HG03103 (cell line): ENCODE data around the gene PAGE1.
"Not testable (repeated sequence)": the region's sequence is repeated elsewhere in the genome, so short reads cannot be mapped to it uniquely, and the experiment has no call there.

Source experiments
- ATAC-seq: cut with Tn5 transposase; IDR thresholded peaks from one replicate; pipeline ENCODE4 v1.9.1; 2021; ENCODE audit warnings: low read depth; ENCODE audit not compliant: unreplicated experiment

Gene PAGE1

DNA sequence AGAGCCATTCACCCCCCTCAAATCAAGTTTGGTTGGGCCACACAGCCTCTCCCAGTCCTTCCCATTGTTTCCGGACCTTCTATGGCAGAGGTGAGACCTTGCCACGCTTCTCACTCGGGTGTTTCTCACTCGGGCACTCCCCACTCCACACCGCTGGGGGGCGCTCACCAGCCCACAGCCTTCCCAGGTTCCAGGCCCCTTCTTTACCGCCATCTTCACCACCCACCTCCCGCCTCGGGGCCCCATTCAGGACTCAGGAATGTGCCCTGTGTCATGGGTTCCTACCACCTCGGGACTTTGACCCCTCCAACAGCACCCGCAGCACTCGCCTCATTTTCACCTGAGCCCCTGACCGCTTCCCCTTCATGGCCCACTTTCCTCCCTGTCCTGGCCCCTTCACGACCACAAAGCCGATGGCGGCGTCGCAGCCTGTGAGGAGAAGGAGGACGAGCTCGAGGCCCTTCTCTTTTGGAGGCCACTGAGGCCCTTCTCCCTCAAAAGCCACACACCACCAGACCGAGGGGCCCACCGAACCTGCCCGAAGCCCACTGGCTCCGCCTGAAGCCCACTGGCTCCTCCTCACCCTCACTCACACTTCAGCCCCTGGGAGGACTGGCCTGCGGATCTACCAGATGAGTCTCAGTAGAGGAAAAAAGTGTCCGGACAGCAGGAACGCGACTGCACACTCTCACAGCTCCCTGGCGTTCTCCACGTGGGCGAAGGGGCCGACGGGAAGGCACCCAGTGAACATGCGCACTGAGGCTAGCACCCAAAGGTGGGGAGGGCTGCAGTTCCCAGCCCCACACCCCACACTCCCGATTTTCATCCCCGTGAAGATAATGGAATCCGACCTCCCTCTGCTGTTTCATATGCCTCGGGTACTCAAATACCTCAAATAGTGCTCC is at the start of gene PAGE1:
PAGE1 (minus strand) TSS at position 709 of the 905 bp plus-strand sequence. CDS start 1,214 bp downstream, outside the sequence.
- ATAC-seq = no peak

DNA sequence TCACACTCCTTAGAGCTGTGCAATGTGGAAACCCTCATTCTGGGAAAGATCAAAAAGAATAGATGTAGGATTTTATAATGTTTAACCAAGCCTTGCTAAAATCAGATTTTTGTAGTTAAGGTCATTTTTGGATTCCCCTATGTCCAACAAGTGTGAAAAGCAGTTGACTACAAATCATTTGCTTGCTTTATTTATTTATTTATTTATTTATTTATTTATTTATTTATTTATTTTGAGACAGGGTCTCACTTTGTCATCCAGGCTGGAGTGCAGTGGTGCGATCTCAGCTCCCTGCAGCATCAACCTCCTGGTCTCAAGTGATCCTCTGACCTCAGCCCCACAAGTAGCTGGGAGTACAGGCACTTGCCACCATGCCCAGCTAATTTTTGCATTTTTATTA is 45.7 kb upstream of the PAGE1 start:
- not testable (repeated sequence) for ATAC-seq

DNA sequence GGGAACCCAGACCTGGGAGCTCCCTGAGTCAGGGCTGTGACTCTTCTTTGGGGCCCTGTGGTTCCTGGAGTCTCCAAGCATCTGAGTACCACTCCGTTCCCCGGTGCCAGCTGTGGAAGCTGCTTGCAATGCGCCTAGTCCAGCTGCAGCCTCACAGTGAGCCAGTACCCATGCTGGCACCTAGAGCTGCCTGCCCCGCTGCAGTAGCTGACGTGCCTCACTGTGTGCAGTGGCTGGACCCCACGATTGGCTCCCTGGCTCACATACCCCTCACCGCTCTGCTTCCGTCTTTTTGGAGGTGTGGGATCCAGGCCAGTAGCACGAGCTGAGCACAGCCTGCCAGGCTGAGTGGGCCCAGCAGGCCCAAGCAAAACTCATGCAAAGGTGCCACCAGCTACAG is 32.1 kb upstream of the PAGE1 start:
- ATAC-seq = no peak

GRCh38 chrX:49726966-49727365 is 31.2 kb upstream of the PAGE1 start:
- no peak for ATAC-seq

- no peak for ATAC-seq
Observed at GRCh38 chrX:49725923-49726904, 30.4 kb upstream of the PAGE1 start.

GRCh38 chrX:49725401-49725800 is 29.6 kb upstream of the PAGE1 start:
- ATAC-seq = no peak

DNA sequence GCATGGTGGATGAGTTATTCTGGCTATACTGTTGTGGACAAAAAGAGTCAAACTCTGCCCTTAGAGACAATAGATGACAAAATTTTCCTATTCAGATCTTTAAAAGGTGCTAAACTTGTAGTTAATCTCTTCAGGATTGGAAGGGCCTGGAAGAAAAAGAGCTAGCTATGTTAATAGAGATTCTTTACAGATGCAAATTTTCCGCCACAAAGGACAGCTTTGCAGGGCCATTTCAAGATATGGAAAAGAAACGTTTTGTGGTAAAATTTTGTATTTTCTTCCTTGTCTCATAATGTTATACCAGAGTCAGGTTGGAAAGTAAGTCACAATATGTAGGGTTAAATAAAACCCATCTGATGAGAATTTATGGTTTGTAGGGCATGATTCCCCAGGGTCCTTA is 24.3 kb upstream of the PAGE1 start:
- not testable (repeated sequence) for ATAC-seq

DNA sequence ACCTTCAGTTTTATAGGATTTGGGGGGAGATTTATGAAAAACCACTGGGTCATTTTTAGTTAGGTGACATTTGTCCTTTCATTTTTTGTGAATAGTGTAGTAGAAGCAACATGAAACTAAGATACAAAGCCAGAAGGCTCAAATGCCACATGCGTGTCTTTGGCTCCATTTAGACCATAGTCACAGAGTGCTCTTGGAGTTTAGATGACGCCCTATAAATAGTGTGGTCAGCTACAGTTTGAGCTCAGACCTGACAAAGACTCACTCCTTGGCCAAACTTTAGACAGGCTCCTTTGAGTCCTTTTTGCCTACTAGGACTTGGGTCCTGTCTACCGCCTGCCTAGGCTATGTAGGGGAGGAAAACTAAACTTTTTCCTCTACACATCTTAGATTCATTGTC is 16.8 kb upstream of the PAGE1 start:
- ATAC-seq = no peak

DNA sequence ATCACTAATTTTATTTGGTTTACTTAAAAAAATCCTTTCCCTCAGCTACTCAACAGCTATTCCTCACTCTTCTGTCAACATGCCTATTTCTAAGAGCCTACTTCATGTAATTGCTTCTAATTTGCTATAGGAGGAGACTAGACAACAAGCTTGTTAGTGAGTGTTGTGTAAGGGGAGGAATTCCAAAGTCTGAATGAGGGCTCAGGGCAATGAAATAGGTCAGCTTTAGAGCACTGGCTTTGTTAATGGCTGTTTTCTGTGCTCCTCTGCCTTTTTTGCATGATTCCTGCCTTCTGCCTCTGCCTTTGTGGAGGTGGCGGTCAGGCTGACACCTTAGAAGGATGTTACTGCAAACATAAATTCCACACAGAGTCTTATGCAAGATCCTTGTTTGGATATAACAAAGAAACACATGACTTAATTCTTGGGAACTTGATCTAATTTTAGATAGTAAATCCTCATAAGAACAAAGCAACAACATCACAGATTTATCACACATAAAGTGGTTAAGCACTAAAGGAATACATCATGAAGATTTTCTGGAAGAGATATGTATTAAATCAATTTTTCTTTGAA is 15.0 kb upstream of the PAGE1 start:
- ATAC-seq = no peak

DNA sequence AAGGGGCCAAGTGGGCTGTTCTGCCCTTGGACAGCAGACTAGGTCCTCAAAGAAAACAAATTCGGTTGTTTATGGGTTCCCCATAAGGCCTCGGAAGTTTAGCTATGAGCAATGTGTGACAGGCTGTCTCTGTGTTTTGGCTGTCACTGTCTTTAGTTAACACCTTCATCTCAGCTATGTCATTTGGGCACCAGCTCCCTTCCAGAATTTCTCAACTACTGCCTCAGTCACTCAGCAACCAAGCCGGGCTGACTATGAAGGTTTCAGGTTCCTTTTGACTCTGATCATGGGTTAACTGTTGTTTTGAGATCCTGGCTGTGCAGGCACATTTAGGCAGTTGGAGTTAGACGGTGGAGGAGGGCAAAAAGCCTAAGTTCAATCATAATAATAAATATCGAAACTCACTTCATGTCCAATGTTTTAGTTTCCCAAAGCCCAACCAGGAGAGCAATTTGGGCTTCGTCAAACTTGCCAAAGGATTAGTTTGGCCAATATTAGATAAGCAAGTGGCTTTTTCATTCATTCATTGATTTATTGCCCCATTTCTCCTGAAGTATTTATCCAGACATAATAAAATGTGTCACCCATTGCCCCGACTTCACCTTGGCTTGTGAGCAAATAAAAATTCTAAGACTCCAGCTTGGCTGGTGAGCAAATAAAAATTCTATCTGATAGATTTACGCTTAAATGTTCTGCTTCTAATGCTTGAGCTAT is 9.1 kb upstream of the PAGE1 start:
- ATAC-seq = no peak

DNA sequence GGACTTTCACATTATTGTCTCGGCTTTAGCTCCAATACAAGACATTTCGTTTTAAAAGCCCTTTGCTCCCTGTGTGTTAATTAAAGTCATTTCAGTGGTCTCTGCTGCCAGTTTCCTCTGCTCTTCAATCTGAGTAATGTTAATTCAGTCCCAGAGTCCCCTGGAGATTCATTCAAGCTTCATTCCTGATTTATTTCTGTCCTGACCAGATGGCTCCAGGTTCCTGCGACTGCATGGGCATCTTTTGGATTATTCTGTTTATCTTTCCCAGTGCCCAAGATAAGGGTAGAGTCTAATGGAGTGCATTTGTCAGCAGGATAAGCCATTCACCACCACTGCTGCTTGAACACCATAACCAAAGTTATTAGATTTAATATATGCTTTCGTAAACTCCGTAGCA is 6.1 kb upstream of the PAGE1 start:
- no peak for ATAC-seq

- ATAC-seq = no peak
Observed at GRCh38 chrX:49701323-49701722, 5.5 kb upstream of the PAGE1 start.

- no peak for ATAC-seq
Observed at GRCh38 chrX:49675075-49675719, 20.6 kb downstream of the PAGE1 start.

GRCh38 chrX:49673394-49673793 is 22.4 kb downstream of the PAGE1 start:
- ATAC-seq = no peak

DNA sequence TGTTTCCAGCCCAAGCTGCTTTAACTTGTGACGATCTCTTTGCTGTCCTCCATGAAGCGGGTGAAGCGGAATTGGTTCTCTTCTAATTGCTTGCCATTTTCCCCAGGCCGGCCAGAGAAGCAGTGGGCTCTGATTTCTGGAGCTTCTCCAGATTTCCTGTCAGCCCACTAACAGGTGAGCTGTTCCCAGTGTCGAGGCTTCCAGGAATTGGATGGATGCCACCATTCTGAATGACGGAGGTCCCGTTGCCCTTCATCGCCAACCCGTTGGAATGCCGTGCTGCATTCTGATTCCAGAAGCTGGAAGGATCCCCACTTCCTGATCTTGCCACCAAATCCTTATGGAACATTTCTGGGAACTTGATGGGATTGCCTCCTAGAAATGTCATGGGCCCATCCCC is 31.0 kb downstream of the PAGE1 start:
- no peak for ATAC-seq

- ATAC-seq = no peak
Observed at GRCh38 chrX:49661881-49662280, 33.9 kb downstream of the PAGE1 start.

- ATAC-seq = no peak
Observed at GRCh38 chrX:49659771-49660170, 36.0 kb downstream of the PAGE1 start.

DNA sequence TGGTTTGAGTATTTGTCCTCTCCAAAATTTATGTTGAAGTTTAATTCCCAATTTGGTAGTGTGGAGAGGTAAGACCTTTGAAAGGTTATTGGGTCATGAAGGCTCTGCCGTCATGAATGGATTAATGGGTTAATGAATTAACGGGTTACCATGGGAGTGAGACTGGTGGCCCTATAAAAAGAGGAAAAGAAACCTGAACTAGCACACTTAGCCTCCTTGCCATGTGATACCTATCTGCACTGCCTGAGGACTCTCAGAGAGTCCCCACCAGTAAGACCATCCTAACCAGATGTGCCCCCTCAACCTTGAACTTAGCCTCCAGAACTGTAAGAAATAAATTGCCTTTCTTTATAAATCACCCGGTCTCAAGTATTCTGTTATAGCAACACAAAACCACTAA is 39.3 kb downstream of the PAGE1 start:
- no peak for ATAC-seq

GRCh38 chrX:49644991-49645637 is 50.7 kb downstream of the PAGE1 start:
- no peak for ATAC-seq
